Ascending aorta (tissue), 2 donors: ENCODE measurements around the gene PIN1. TPM values are rescaled to one million over a fixed set of nuclear protein-coding genes. Genes with fewer than 3 reads are reported as not detected.
"Not testable (repeated sequence)": the region's sequence is repeated elsewhere in the genome, so short reads cannot be mapped to it uniquely, and the experiment has no call there.

Experiments used
- DNase-seq, 2 donors: peaks; one replicate each; pipeline ENCODE4 v3.0.0-alpha.2; 2019; ENCODE audit warnings: low spot score in 2 of 2
- H3K27ac ChIP-seq, 2 donors: fragments of 200-600 bp; sonication (generic); one replicate each; pipeline ENCODE4 v1.5.1; 2016 to 2017; ENCODE audit warnings: mild to moderate bottlenecking in 1 of 2
- H3K27me3 ChIP-seq: fragments of 200-600 bp; sonication (generic); one replicate; pipeline ENCODE4 v1.5.1; 2017
- H3K36me3 ChIP-seq, 2 donors: fragments of 200-600 bp; sonication (generic); one replicate each; pipeline ENCODE4 v1.5.1; 2016
- H3K4me1 ChIP-seq, 2 donors: fragments of 200-600 bp; sonication (generic); one replicate each; pipeline ENCODE4 v1.5.1; 2016 to 2017; ENCODE audit warnings: mild to moderate bottlenecking in 1 of 2
- H3K4me3 ChIP-seq, 2 donors: fragments of 200-600 bp; sonication (generic); one replicate each; pipeline ENCODE4 v1.5.1; 2016 to 2017; ENCODE audit warnings: mild to moderate bottlenecking in 1 of 2
- H3K9me3 ChIP-seq, 2 donors: fragments of 200-600 bp; sonication (generic); one replicate each; pipeline ENCODE4 v1.5.1; 2016
- CTCF ChIP-seq, 3 experiments: fragments of 200-600 bp in 2 of 3; fragments of 450-650 bp in 1 of 3; sonication (generic) in 2 of 3; IDR thresholded peaks; one replicate each; pipeline ENCODE4 v1.5.1; 2016 to 2019; ENCODE audit warnings: antibody characterized with exemption in 3 of 3, mild to moderate bottlenecking in 1 of 3, moderate library complexity in 1 of 3
- intact Hi-C: fragments of 100-400 bp; cut with DNase I; formaldehyde crosslinking; loops from one replicate; pipeline ENCODE4 v1.15.1; 2023
- total RNA-seq: library from RNA; depleted of rRNA; stranded (reverse); fragments of >200 nt; gene quantifications from one replicate; pipeline ENCODE4 v1.1.0, GENCODE V29; 2016

Gene PIN1
- total RNA-seq, 1 donor from 2014 or later: 50.7 TPM

GRCh38 chr19:9819596-9819909 is 15.6 kb upstream of the PIN1 start:
- peak overlapping the region; percentile 89 to 95 for H3K27ac ChIP-seq
- peaks cover 7 to 16% of the 10 kb centered on the region in 2 donors for H3K4me1 ChIP-seq
- intact Hi-C loops: loop anchor here (1.0 kb wide), 5 partner anchors 8 to 34 kb away; partner anchors contain the start of genes PIN1 and UBL5

GRCh38 chr19:9820034-9820433 is 15.1 kb upstream of the PIN1 start:
- H3K36me3 ChIP-seq, H3K9me3 ChIP-seq, intact Hi-C loops, H3K27me3 ChIP-seq, DNase-seq: not testable (repeated sequence)
- Histone ChIP-seq H3K27ac (peak overlapping the region; percentile 89 to 95), H3K4me3 (peak overlapping the region; percentile 28 to 86), H3K4me1 (peaks cover 7 to 16% of the 10 kb centered on the region in 2 donors)

More at GRCh38 chr19:9819596-9819909, 15.6 kb upstream of the PIN1 start:
- no peak for DNase-seq
- no peak for TF ChIP-seq CTCF (IDR thresholded peaks at IDR 0.05)
- H3K9me3 ChIP-seq: no peaks in the 10 kb centered on the region
- peaks cover 0 to 2% of the 10 kb centered on the region in 2 donors for H3K36me3 ChIP-seq
- peak overlapping the region; percentile 28 to 86 for H3K4me3 ChIP-seq
- no peaks in the 10 kb centered on the region for H3K27me3 ChIP-seq

GRCh38 chr19:9823816-9824215 is 11.3 kb upstream of the PIN1 start:
- TF ChIP-seq CTCF (IDR thresholded peaks at IDR 0.05): no peak
- H3K27ac ChIP-seq: no peak overlapping the region
- H3K4me1 ChIP-seq: peaks cover 4 to 19% of the 10 kb centered on the region in 2 donors

GRCh38 chr19:9827289-9828238 is 7.6 kb upstream of the PIN1 start, which contains the start of gene UBL5:
Gene UBL5, plus strand, starts transcription at chr19:9827918. Its CDS starts 420 bp downstream, at chr19:9828338.
- Histone ChIP-seq H3K27ac (peak within 1 kb of the TSS; percentile 74 to 85), H3K36me3 (peaks cover 7 to 14% of the 10 kb centered on the region in 2 donors), H3K27me3 (no peaks in the 10 kb centered on the region), H3K9me3 (no peaks in the 10 kb centered on the region), H3K4me3 (peak within 1 kb of the TSS; percentile 80 to 87), H3K4me1 (peaks cover 4 to 21% of the 10 kb centered on the region in 2 donors)
- TF ChIP-seq CTCF (IDR thresholded peaks at IDR 0.05): no peak
- intact Hi-C loops: loop anchor here (1.0 kb wide), 2 partner anchors 8 kb away; partner anchors contain the start of genes FBXL12 and PIN1
- peak; percentile 52 to 92 for DNase-seq

More at GRCh38 chr19:9823816-9824215, 11.3 kb upstream of the PIN1 start:
- intact Hi-C loops: no loop called here
- Histone ChIP-seq H3K9me3 (no peaks in the 10 kb centered on the region), H3K36me3 (no peaks in the 10 kb centered on the region), H3K4me3 (no peak overlapping the region), H3K27me3 (no peaks in the 10 kb centered on the region)
- DNase-seq: no peak

- H3K27me3 ChIP-seq: no peaks in the 10 kb centered on the region
- no peak for DNase-seq
- intact Hi-C loops: no loop called here
- peak overlapping the region; percentile 80 to 87 for H3K4me3 ChIP-seq
- peaks cover 7 to 14% of the 10 kb centered on the region in 2 donors for H3K36me3 ChIP-seq
- TF ChIP-seq CTCF (IDR thresholded peaks at IDR 0.05): no peak
- H3K9me3 ChIP-seq: no peaks in the 10 kb centered on the region
- peaks cover 4 to 21% of the 10 kb centered on the region in 2 donors for H3K4me1 ChIP-seq
- H3K27ac ChIP-seq: peak overlapping the region; percentile 74 to 85
Measured at GRCh38 chr19:9828551-9829063, 6.5 kb upstream of the PIN1 start.

- no peak for DNase-seq
- peaks cover 17 to 24% of the 10 kb centered on the region in 2 donors for H3K36me3 ChIP-seq
- intact Hi-C loops: no loop called here
- H3K4me3 ChIP-seq: peak overlapping the region; percentile 84 to 96
- H3K27ac ChIP-seq: peak overlapping the region; percentile 38 to 73
- no peak for TF ChIP-seq CTCF (IDR thresholded peaks at IDR 0.05)
- no peaks in the 10 kb centered on the region for H3K9me3 ChIP-seq
- H3K4me1 ChIP-seq: peaks cover 8 to 9% of the 10 kb centered on the region in 2 donors
- no peaks in the 10 kb centered on the region for H3K27me3 ChIP-seq
Measured at GRCh38 chr19:9834307-9834725, 802 bp upstream of the PIN1 start.
